Skeletal muscle tissue (tissue), 4 donors: ENCODE results near the gene UBA52. TPM values are rescaled to one million over a fixed set of nuclear protein-coding genes. Genes with fewer than 3 reads are reported as not detected.

ENCODE experiments used
- H3K27ac ChIP-seq: one replicate; pipeline ENCODE4 v1.7.0; 2013; ENCODE audit warnings: mild to moderate bottlenecking, low read depth, low read length, inconsistent platforms
- H3K27me3 ChIP-seq, 3 donors: one replicate each; pipeline ENCODE4 v1.7.0; 2013; ENCODE audit warnings: low read length in 3 of 3; ENCODE audit not compliant: control insufficient read depth in 3 of 3, insufficient read depth in 3 of 3
- H3K36me3 ChIP-seq, 3 donors: one replicate each; pipeline ENCODE4 v1.7.0; 2013; ENCODE audit warnings: low read length in 3 of 3; ENCODE audit not compliant: control insufficient read depth in 3 of 3, insufficient read depth in 3 of 3
- H3K4me1 ChIP-seq, 3 donors: one replicate each; pipeline ENCODE4 v1.7.0; 2013; ENCODE audit warnings: low read length in 3 of 3, mild to moderate bottlenecking in 3 of 3; ENCODE audit not compliant: control insufficient read depth in 3 of 3, insufficient read depth in 3 of 3
- H3K4me3 ChIP-seq, 3 donors: one replicate each; pipeline ENCODE4 v1.7.0; 2013; ENCODE audit warnings: low read length in 3 of 3
- H3K9ac ChIP-seq, 3 donors: one replicate each; pipeline ENCODE4 v1.7.0; 2013; ENCODE audit warnings: low read length in 3 of 3, mild to moderate bottlenecking in 3 of 3, moderate library complexity in 2 of 3, low read depth in 1 of 3
- H3K9me3 ChIP-seq, 3 donors: one replicate each; pipeline ENCODE4 v1.7.0; 2013; ENCODE audit warnings: low read length in 3 of 3; ENCODE audit not compliant: control insufficient read depth in 3 of 3
- total RNA-seq: library from RNA; depleted of rRNA; stranded (reverse); fragments of >200 nt; gene quantifications from one replicate; pipeline ENCODE4 v1.2.3, GENCODE V29; 2014
- donor health status: Osteomylitis.

UBA52 gene
- total RNA-seq, 1 donor from 2014 or later = 905 TPM

GRCh38 chr19:18577365-18577914 is 5.8 kb downstream of the UBA52 start:
- H3K4me3 ChIP-seq = no peak overlapping the region

GRCh38 chr19:18580311-18580710 is 8.7 kb downstream of the UBA52 start:
- Histone ChIP-seq H3K27me3 (no peaks in the 10 kb centered on the region), H3K27ac (no peak overlapping the region), H3K9me3 (no peaks in the 10 kb centered on the region), H3K4me1 (no peaks in the 10 kb centered on the region), H3K4me3 (no peak overlapping the region), H3K9ac (no peak overlapping the region), H3K36me3 (peaks cover 10 to 18% (median 17%) of the 10 kb centered on the region in 3 donors)

More at GRCh38 chr19:18577365-18577914, 5.8 kb downstream of the UBA52 start:
- H3K9ac ChIP-seq = no peak overlapping the region
- no peak overlapping the region for H3K27ac ChIP-seq
- H3K9me3 ChIP-seq = no peaks in the 10 kb centered on the region
- H3K27me3 ChIP-seq = no peaks in the 10 kb centered on the region
- H3K4me1 ChIP-seq = peaks cover 11 to 12% (median 12%) of the 10 kb centered on the region in 3 donors
- H3K36me3 ChIP-seq = peaks cover 35 to 40% (median 37%) of the 10 kb centered on the region in 3 donors

GRCh38 chr19:18586306-18586705 is 14.6 kb downstream of the UBA52 start:
- Histone ChIP-seq H3K27me3 (no peaks in the 10 kb centered on the region), H3K36me3 (peaks cover 3 to 9% (median 6%) of the 10 kb centered on the region in 3 donors), H3K4me3 (no peak overlapping the region), H3K27ac (no peak overlapping the region), H3K4me1 (peaks cover 24 to 36% (median 28%) of the 10 kb centered on the region in 3 donors), H3K9ac (no peak overlapping the region), H3K9me3 (no peaks in the 10 kb centered on the region)

- Histone ChIP-seq H3K36me3 (peaks cover 3 to 13% (median 6%) of the 10 kb centered on the region in 3 donors), H3K4me1 (peaks cover 28 to 36% (median 33%) of the 10 kb centered on the region in 3 donors), H3K27ac (no peak overlapping the region), H3K27me3 (no peaks in the 10 kb centered on the region), H3K4me3 (peak overlapping the region in 2 of 3 donors; percentile 76 to 87), H3K9ac (peak overlapping the region in 1 of 3 donors; percentile 84), H3K9me3 (no peaks in the 10 kb centered on the region)
Measured at GRCh38 chr19:18587561-18587960, 15.9 kb downstream of the UBA52 start.

GRCh38 chr19:18587962-18588610 is 16.4 kb downstream of the UBA52 start:
- Histone ChIP-seq H3K4me3 (peak overlapping the region; percentile 76 to 89 (median 87)), H3K9ac (peak overlapping the region; percentile 80 to 96 (median 84)), H3K36me3 (peaks cover 3 to 13% (median 6%) of the 10 kb centered on the region in 3 donors), H3K4me1 (peaks cover 28 to 36% (median 33%) of the 10 kb centered on the region in 3 donors), H3K9me3 (no peaks in the 10 kb centered on the region), H3K27ac (peak overlapping the region; percentile 79), H3K27me3 (no peaks in the 10 kb centered on the region)

- peak within 1 kb of the TSS; percentile 79 for H3K27ac ChIP-seq
- peak within 1 kb of the TSS; percentile 76 to 89 (median 87) for H3K4me3 ChIP-seq
- H3K9ac ChIP-seq = peak within 1 kb of the TSS; percentile 80 to 96 (median 84)
- no peaks in the 10 kb centered on the region for H3K27me3 ChIP-seq
- H3K9me3 ChIP-seq = no peaks in the 10 kb centered on the region
- peaks cover 3 to 13% (median 6%) of the 10 kb centered on the region in 3 donors for H3K36me3 ChIP-seq
- peaks cover 28 to 42% (median 36%) of the 10 kb centered on the region in 3 donors for H3K4me1 ChIP-seq
Measured at GRCh38 chr19:18588611-18589379, 17.1 kb downstream of the UBA52 start, which contains the start of gene REX1BD. Gene REX1BD (plus strand): TSS chr19:18588798. CDS start chr19:18588802, 4 bp downstream.

- H3K9ac ChIP-seq = peak overlapping the region; percentile 77 to 96 (median 84)
- peaks cover 29 to 43% (median 41%) of the 10 kb centered on the region in 3 donors for H3K4me1 ChIP-seq
- H3K4me3 ChIP-seq = peak overlapping the region; percentile 76 to 89 (median 87)
- H3K36me3 ChIP-seq = peaks cover 3 to 13% (median 6%) of the 10 kb centered on the region in 3 donors
- H3K9me3 ChIP-seq = no peaks in the 10 kb centered on the region
- H3K27ac ChIP-seq = peak overlapping the region; percentile 79
- no peaks in the 10 kb centered on the region for H3K27me3 ChIP-seq
Measured at GRCh38 chr19:18589380-18590272, 18.0 kb downstream of the UBA52 start.

GRCh38 chr19:18590273-18591272 is 18.9 kb downstream of the UBA52 start:
- peaks cover 37 to 52% (median 49%) of the 10 kb centered on the region in 3 donors for H3K4me1 ChIP-seq
- H3K9ac ChIP-seq = peak overlapping the region in 1 of 3 donors; percentile 96
- no peak overlapping the region for H3K27ac ChIP-seq
- H3K36me3 ChIP-seq = peaks cover 3 to 13% (median 6%) of the 10 kb centered on the region in 3 donors
- peak overlapping the region in 2 of 3 donors; percentile 11 to 87 for H3K4me3 ChIP-seq
- no peaks in the 10 kb centered on the region for H3K9me3 ChIP-seq
- H3K27me3 ChIP-seq = peaks cover 0 to 4% (median 3%) of the 10 kb centered on the region in 3 donors
